HEK293 (cell line): Measurements from ENCODE around the gene PARP6.

Source experiments
- ZNF274 ChIP-seq, 2 experiments: fragments of 200-500 bp in 1 of 2; fragments of 450-650 bp in 1 of 2; sonication (Bioruptor generic) in 1 of 2; formaldehyde crosslinking in 1 of 2; IDR thresholded peaks; 2 replicates each; pipeline versions ENCODE4 v1.5.1 to v1.6.1; 2014 to 2016; ENCODE audit warnings: borderline replicate concordance in 1 of 2, inconsistent platforms in 1 of 2, low read length in 1 of 2, missing biosample characterization in 1 of 2, missing genetic modification characterization in 1 of 2
- ZNF707 ChIP-seq: fragments of 450-650 bp; formaldehyde crosslinking; IDR thresholded peaks from 2 replicates; pipeline ENCODE4 v1.5.1; 2016; ENCODE audit warnings: missing biosample characterization, missing genetic modification characterization
- TF ChIP-seq, protein P1 (sequence below): fragments of 450-650 bp; formaldehyde crosslinking; IDR thresholded peaks from 2 replicates; pipeline ENCODE4 v1.5.0; 2017; ENCODE audit warnings: missing biosample characterization, missing genetic modification characterization, borderline replicate concordance
- TF ChIP-seq, protein P2 (sequence below): fragments of 450-650 bp; formaldehyde crosslinking; IDR thresholded peaks from 2 replicates; pipeline ENCODE4 v1.5.1; 2016; ENCODE audit warnings: missing biosample characterization, missing genetic modification characterization

DNA sequence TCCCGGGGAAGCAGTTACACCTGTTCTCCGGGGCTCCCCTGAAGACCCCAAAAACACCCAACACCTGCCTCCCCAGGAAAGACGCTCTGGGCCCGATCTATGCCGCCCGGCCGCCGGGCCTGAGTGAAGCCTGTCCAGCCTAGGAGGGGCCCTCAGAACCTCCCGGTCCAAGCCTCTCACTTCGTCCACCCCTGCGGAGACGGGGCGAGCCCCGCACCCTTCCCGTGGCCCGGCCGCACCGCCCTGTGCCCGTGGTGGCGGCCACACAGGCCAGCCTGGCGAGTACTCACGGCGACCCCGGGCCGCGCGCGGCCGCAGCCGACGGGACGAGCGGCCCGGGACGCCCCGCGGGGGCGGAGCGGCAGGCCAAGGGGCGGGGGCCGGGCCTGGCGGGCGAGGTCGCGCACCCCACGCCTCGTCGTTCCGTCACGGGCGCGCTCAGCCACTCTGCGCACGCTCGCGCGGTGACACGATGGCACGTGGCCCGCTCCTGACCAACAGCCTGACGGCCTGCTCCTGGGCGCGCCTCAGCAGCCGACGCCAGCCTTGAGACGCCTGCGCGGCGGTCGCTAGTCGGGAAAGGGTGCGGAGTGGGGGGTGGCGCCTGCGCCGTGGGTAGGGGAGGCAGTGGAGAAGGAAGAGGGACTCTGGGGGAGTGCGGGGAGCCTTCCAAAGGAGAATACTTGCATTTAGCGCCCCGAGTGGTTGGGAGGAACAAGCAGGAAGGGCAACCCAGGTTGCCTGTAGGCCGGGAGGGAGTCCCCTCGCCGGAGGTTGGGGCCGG, at the start of gene PARP6:
- no peak for TF ChIP-seq ZNF707 (tag by site-specific recombination)
- TF ChIP-seq ZNF274 (IDR thresholded peaks at IDR 0.05; ENCODE audit: low read length), result no peak
- no peak for TF ChIP-seq ZNF274 (tag by site-specific recombination; IDR thresholded peaks at IDR 0.05; ENCODE audit: borderline replicate concordance)
- TF ChIP-seq, protein P1, sequence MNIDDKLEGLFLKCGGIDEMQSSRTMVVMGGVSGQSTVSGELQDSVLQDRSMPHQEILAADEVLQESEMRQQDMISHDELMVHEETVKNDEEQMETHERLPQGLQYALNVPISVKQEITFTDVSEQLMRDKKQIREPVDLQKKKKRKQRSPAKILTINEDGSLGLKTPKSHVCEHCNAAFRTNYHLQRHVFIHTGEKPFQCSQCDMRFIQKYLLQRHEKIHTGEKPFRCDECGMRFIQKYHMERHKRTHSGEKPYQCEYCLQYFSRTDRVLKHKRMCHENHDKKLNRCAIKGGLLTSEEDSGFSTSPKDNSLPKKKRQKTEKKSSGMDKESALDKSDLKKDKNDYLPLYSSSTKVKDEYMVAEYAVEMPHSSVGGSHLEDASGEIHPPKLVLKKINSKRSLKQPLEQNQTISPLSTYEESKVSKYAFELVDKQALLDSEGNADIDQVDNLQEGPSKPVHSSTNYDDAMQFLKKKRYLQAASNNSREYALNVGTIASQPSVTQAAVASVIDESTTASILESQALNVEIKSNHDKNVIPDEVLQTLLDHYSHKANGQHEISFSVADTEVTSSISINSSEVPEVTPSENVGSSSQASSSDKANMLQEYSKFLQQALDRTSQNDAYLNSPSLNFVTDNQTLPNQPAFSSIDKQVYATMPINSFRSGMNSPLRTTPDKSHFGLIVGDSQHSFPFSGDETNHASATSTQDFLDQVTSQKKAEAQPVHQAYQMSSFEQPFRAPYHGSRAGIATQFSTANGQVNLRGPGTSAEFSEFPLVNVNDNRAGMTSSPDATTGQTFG (tag by site-specific recombination), result no peak
- TF ChIP-seq, protein P2, sequence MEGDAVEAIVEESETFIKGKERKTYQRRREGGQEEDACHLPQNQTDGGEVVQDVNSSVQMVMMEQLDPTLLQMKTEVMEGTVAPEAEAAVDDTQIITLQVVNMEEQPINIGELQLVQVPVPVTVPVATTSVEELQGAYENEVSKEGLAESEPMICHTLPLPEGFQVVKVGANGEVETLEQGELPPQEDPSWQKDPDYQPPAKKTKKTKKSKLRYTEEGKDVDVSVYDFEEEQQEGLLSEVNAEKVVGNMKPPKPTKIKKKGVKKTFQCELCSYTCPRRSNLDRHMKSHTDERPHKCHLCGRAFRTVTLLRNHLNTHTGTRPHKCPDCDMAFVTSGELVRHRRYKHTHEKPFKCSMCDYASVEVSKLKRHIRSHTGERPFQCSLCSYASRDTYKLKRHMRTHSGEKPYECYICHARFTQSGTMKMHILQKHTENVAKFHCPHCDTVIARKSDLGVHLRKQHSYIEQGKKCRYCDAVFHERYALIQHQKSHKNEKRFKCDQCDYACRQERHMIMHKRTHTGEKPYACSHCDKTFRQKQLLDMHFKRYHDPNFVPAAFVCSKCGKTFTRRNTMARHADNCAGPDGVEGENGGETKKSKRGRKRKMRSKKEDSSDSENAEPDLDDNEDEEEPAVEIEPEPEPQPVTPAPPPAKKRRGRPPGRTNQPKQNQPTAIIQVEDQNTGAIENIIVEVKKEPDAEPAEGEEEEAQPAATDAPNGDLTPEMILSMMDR (tag by site-specific recombination), result peak; percentile 99
